GDM1 (cell line): ENCODE data around the gene RND3.

Experiments
- DNase-seq: peaks from one replicate; lab custom pipeline; 2025; lab: John Stamatoyannopoulos, UW

RND3 gene

GRCh38 chr2:150494234-150494945, 6.9 kb upstream of the RND3 start:
- DNase-seq: no peak

GRCh38 chr2:150491943-150492342, 4.5 kb upstream of the RND3 start:
- DNase-seq: no peak

- no peak for DNase-seq
These were observed 4.0 kb upstream of the RND3 start for GRCh38 chr2:150491430-150491829.

GRCh38 chr2:150490466-150490865, 3.0 kb upstream of the RND3 start:
- DNase-seq: no peak

- DNase-seq: no peak
These were observed 655 bp downstream of the RND3 start for GRCh38 chr2:150486539-150487484.

GRCh38 chr2:150485871-150486538, 1.5 kb downstream of the RND3 start:
- no peak for DNase-seq

GRCh38 chr2:150485114-150485870, 2.2 kb downstream of the RND3 start:
- DNase-seq: no peak

GRCh38 chr2:150484461-150485021, 2.9 kb downstream of the RND3 start:
- no peak for DNase-seq

- no peak for DNase-seq
These were observed 3.5 kb downstream of the RND3 start for GRCh38 chr2:150484006-150484405.

- no peak for DNase-seq
These were observed 3.9 kb downstream of the RND3 start for GRCh38 chr2:150483532-150483931.

- no peak for DNase-seq
These were observed 4.6 kb downstream of the RND3 start for GRCh38 chr2:150482667-150483400.

- DNase-seq: no peak
These were observed 5.4 kb downstream of the RND3 start for GRCh38 chr2:150482111-150482510.

GRCh38 chr2:150480971-150481830, 6.3 kb downstream of the RND3 start:
- DNase-seq: no peak

GRCh38 chr2:150480241-150480640, 7.2 kb downstream of the RND3 start:
- no peak for DNase-seq

- DNase-seq: no peak
These were observed 8.2 kb downstream of the RND3 start for GRCh38 chr2:150479075-150479915.

GRCh38 chr2:150478200-150478974, 9.1 kb downstream of the RND3 start:
- DNase-seq: no peak

- no peak for DNase-seq
These were observed 10.1 kb downstream of the RND3 start for GRCh38 chr2:150477347-150477746.

GRCh38 chr2:150476809-150477302, 10.6 kb downstream of the RND3 start:
- no peak for DNase-seq
